Keratinocyte (primary cell): ENCODE measurements around the gene TPK1.

Source experiments
- CTCF ChIP-seq, 3 experiments: IDR thresholded peaks in 1 of 3; conservative IDR thresholded peaks in 1 of 3; optimal IDR thresholded peaks in 1 of 3; 2 replicates in 2 of 3; 3 replicates in 1 of 3; pipeline versions ENCODE3 to v1.5.1; 2011; ENCODE audit warnings: low read length in 3 of 3, mild to moderate bottlenecking in 3 of 3, moderate library complexity in 2 of 3, control low read depth in 1 of 3, inconsistent platforms in 1 of 3; ENCODE audit not compliant: insufficient read depth in 2 of 3; ENCODE audit errors: extremely low read depth in 1 of 3
- EZH2 ChIP-seq: IDR thresholded peaks from one replicate; pipeline ENCODE4 v1.6.1; 2012; ENCODE audit warnings: inconsistent platforms, mild to moderate bottlenecking, low read length, moderate library complexity

- TF ChIP-seq CTCF (optimal IDR thresholded peaks at IDR 0.05 in 1 of 3, IDR thresholded peaks at IDR 0.05 in 1 of 3, conservative IDR thresholded peaks at IDR 0.05 in 1 of 3; ENCODE audit: extremely low read depth in 1 of 3, insufficient read depth in 2 of 3, low read length in 3 of 3) (no peak), EZH2 (no peak)
These were observed 358.5 kb downstream of the TPK1 start for GRCh38 chr7:144477348-144477747.
